Transverse colon (tissue), 4 donors: Measurements from ENCODE around the gene DIPK1B.
"Not testable (repeated sequence)": the region's sequence is repeated elsewhere in the genome, so short reads cannot be mapped to it uniquely, and the experiment has no call there.

Source experiments
- EP300 ChIP-seq: sonication (generic); formaldehyde crosslinking; IDR thresholded peaks from one replicate; pipeline ENCODE4 v1.6.1; 2017; ENCODE audit warnings: antibody characterized with exemption, low read depth
- POLR2A ChIP-seq: fragments of 450-650 bp; IDR thresholded peaks from one replicate; pipeline ENCODE4 v1.6.1; 2016; ENCODE audit warnings: antibody characterized with exemption, mild to moderate bottlenecking, moderate library complexity
- POLR2AphosphoS5 ChIP-seq, 3 donors: sonication (generic); formaldehyde crosslinking; IDR thresholded peaks; one replicate each; pipeline ENCODE4 v1.6.1; 2016; ENCODE audit warnings: antibody characterized with exemption in 3 of 3
- TF ChIP-seq, protein P1 (sequence below), 5 experiments: fragments of 200-600 bp in 3 of 5; fragments of 450-650 bp in 2 of 5; sonication (generic) in 3 of 5; IDR thresholded peaks; 1 replicate in 2 of 5; 2 replicates in 3 of 5; pipeline ENCODE4 v1.5.1; 2016 to 2017; ENCODE audit warnings: antibody characterized with exemption in 5 of 5, inconsistent platforms in 3 of 5, mild to moderate bottlenecking in 2 of 5, moderate library complexity in 1 of 5

DNA sequence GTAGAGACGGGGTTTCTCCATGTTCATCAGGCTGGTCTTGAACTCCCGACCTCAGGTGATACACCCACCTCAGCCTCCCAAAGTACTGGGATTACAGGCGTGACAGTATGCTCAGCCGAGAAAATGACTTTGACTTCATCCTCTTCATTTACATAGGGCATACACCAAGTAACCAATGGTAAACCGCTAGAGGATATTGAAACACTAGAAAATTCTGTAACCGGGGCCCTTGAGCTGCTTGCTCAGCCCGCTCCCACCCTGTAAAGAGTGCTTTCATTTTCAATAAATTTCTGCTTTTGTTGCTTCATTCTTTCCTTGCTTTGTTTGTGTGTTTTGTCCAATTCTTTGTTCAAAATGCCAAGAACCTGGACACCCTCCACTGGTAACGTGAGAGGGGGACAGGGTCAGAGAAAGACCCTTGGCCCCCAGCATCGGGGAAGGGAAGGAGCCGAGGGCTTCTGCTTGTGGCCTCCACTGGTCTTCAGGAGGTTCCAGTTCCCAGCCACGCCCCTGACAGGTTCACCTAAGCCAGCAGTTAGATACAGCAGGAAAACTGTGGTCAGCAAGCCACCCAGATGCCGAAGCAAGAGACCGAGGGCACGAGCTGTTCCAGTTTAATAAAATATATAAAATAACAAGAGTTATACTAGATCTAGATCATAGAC is 53.5 kb downstream of the DIPK1B start:
- TF ChIP-seq POLR2AphosphoS5 (IDR thresholded peaks at IDR 0.05); EP300; POLR2A: not testable (repeated sequence)
- TF ChIP-seq, protein P1, sequence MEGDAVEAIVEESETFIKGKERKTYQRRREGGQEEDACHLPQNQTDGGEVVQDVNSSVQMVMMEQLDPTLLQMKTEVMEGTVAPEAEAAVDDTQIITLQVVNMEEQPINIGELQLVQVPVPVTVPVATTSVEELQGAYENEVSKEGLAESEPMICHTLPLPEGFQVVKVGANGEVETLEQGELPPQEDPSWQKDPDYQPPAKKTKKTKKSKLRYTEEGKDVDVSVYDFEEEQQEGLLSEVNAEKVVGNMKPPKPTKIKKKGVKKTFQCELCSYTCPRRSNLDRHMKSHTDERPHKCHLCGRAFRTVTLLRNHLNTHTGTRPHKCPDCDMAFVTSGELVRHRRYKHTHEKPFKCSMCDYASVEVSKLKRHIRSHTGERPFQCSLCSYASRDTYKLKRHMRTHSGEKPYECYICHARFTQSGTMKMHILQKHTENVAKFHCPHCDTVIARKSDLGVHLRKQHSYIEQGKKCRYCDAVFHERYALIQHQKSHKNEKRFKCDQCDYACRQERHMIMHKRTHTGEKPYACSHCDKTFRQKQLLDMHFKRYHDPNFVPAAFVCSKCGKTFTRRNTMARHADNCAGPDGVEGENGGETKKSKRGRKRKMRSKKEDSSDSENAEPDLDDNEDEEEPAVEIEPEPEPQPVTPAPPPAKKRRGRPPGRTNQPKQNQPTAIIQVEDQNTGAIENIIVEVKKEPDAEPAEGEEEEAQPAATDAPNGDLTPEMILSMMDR (IDR thresholded peaks at IDR 0.05) = not testable (repeated sequence)
